Mucosa of descending colon (tissue), 3 donors: ENCODE data around the gene DUSP14. TPM values are rescaled to one million over a fixed set of nuclear protein-coding genes. Genes with fewer than 3 reads are reported as not detected.

Experiments
- ATAC-seq: fragments of 200-7000 bp; cut with Tn5 transposase; one replicate; pipeline ENCODE4 v1.9.1; 2020; ENCODE audit warnings: mild to moderate bottlenecking, moderate library complexity
- DNase-seq, 3 donors: peaks; one replicate each; pipeline ENCODE4 v3.0.0-alpha.2; 2020
- H3K36me3 ChIP-seq: fragments of 200-600 bp; one replicate; pipeline ENCODE4 v1.8.0; 2021; ENCODE audit warnings: low read depth, mild to moderate bottlenecking
- H3K4me1 ChIP-seq: fragments of 200-600 bp; one replicate; pipeline ENCODE4 v1.8.0; 2021; ENCODE audit warnings: low read depth, mild to moderate bottlenecking
- H3K4me3 ChIP-seq: fragments of 200-600 bp; one replicate; pipeline ENCODE4 v1.8.0; 2021; ENCODE audit warnings: mild to moderate bottlenecking
- H3K9me3 ChIP-seq: fragments of 200-600 bp; one replicate; pipeline ENCODE4 v1.8.0; 2021; ENCODE audit warnings: mild to moderate bottlenecking
- CTCF ChIP-seq: fragments of 200-600 bp; IDR thresholded peaks from one replicate; pipeline ENCODE4 v1.8.0; 2022; ENCODE audit warnings: antibody characterized with exemption, mild to moderate bottlenecking
- intact Hi-C, 2 donors: fragments of 100-400 bp; cut with DNase I in 1 of 2; cut with micrococcal nuclease in 1 of 2; formaldehyde crosslinking; loops; one replicate each; pipeline versions ENCODE4 v1.11.0 to v1.11.1; 2022; cut with DNase I, micrococcal nuclease
- total RNA-seq, 3 donors: library from RNA; stranded (reverse); fragmentation: NEBNext Ultra II Directional in 2 of 3; extraction: Animal tissue kit (Norgen Biotek cat#: 25700) in 2 of 3; gene quantifications; one replicate each; pipeline versions ENCODE4 v1.2.1 to v1.2.4, GENCODE V29; 2021 to 2023
- donor health status: DM: no; HTN: no; CAD: no; lungs with moderate emphysema.
- donor health status: DM: no; HTN: no; CAD: no.
- donor health status: DM: no; HTN: yes; CAD: no.

The DUSP14 gene
- total RNA-seq, 3 donors from 2014 or later: 0.81 to 8.2 (median 1.8) TPM

GRCh38 chr17:37480427-37480826 is 9.3 kb upstream of the DUSP14 start:
- no peaks in the 10 kb centered on the region for H3K4me1 ChIP-seq
- no peak overlapping the region for H3K4me3 ChIP-seq
- H3K36me3 ChIP-seq: no peaks in the 10 kb centered on the region
- intact Hi-C loops: no loop called here
- no peak for TF ChIP-seq CTCF
- ATAC-seq: no peak
- H3K9me3 ChIP-seq: no peaks in the 10 kb centered on the region
- no peak for DNase-seq

DNA sequence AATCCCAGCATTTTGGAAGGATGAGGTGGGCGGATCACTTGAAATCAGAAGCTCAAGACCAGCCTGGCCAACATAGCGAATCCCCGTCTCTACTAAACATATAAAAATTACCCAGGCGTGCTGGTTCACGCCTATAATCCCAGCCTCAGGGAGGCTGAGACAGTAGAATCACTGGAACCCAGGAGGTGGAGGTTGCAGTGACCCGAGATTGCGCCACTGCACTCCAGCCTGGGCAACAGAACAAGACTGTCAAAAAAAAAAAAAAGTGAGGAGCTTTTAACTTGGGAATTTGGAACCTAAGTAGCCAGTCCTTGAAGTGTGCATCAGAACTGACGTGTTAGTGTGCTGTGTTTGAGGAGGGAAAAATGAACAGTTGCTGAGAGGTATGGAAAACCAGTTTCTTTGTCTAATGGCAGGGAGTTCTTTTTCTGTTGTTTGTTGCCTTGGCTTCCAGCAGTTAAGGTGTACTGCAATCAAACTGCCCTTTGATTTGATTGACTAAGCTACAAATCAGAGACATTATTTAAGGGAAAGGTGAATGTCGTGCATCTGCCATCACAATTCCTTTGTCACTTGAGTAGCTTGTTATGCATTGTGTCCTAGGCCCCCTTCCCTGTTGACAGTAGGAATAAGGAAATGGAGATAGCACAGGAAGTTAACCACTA is 8.6 kb upstream of the DUSP14 start:
- DNase-seq (no peak), ATAC-seq (no peak)
- no peak for TF ChIP-seq CTCF
- Histone ChIP-seq H3K4me1 (no peaks in the 10 kb centered on the region), H3K36me3 (no peaks in the 10 kb centered on the region), H3K4me3 (no peak overlapping the region), H3K9me3 (no peaks in the 10 kb centered on the region)
- intact Hi-C loops: no loop called here

GRCh38 chr17:37483311-37484039 is 6.2 kb upstream of the DUSP14 start:
- DNase-seq (peak in 1 of 3 donors; percentile 8), ATAC-seq (peak; percentile 50)
- intact Hi-C loops: no loop called here
- Histone ChIP-seq H3K4me3 (no peak overlapping the region), H3K4me1 (no peaks in the 10 kb centered on the region), H3K36me3 (no peaks in the 10 kb centered on the region), H3K9me3 (no peaks in the 10 kb centered on the region)
- no peak for TF ChIP-seq CTCF

DNA sequence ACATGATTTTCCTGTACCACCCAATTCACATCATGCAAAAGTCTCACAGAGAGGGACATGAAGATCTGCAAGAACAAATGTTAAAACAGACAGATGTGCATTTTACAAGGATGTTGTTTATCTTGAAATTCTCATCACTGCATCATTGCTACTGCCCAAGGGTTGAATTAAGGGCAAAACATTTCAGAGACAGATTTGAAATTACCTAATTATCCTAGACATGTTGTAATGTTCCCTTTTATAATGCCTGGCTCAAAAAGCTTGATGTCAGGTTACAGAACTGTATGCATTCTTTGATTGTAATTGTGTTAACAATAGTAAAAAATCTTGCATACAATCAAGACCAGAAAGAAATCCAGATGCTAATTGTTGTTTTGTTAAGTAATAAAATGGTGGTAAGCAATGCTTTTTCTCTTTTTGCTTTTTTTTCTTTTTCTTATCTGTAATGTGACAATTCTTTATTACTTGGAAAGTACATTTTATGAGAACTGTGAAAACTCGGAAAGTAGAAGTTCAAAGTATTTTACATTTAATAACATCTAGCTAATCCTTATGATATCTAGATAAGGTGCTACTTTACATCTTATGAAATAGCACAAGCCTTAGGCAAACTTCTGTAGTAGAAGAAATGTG is 3.6 kb upstream of the DUSP14 start:
- intact Hi-C loops: no loop called here
- H3K36me3 ChIP-seq: no peaks in the 10 kb centered on the region
- ATAC-seq (no peak), DNase-seq (no peak)
- no peaks in the 10 kb centered on the region for H3K4me1 ChIP-seq
- H3K4me3 ChIP-seq: no peak overlapping the region
- no peak for TF ChIP-seq CTCF
- H3K9me3 ChIP-seq: no peaks in the 10 kb centered on the region

- Histone ChIP-seq H3K4me3 (no peak overlapping the region), H3K9me3 (no peaks in the 10 kb centered on the region), H3K4me1 (peaks cover 3% of the 10 kb centered on the region), H3K36me3 (no peaks in the 10 kb centered on the region)
- peak in 1 of 3 donors; percentile 4 for DNase-seq
- ATAC-seq: peak; percentile 10
- intact Hi-C loops: no loop called here
- no peak for TF ChIP-seq CTCF
Measured at GRCh38 chr17:37488009-37488604, 1.6 kb upstream of the DUSP14 start.
